AG09309 (cell line): ENCODE data around the gene THUMPD2.

Experiments
- DNase-seq: peaks from one replicate; pipeline ENCODE4 v3.0.0-alpha.2; 2010; ENCODE audit warnings: low read depth
- H3K4me3 ChIP-seq: 2 replicates; pipeline ENCODE4 v1.5.1; 2011; ENCODE audit warnings: mild to moderate bottlenecking, low read depth, low read length, moderate library complexity; ENCODE audit not compliant: control insufficient read depth
- CTCF ChIP-seq: IDR thresholded peaks from 2 replicates; pipeline ENCODE4 v1.5.1; 2011; ENCODE audit warnings: mild to moderate bottlenecking, low read depth, low read length, inconsistent platforms; ENCODE audit not compliant: insufficient read depth, control insufficient read depth; ENCODE audit errors: missing control alignments

Gene THUMPD2

GRCh38 chr2:39762448-39762847, 16.6 kb downstream of the THUMPD2 start:
- DNase-seq = no peak
- H3K4me3 ChIP-seq = no peak overlapping the region
- no peak for TF ChIP-seq CTCF

- no peak for DNase-seq
- H3K4me3 ChIP-seq = no peak overlapping the region
- TF ChIP-seq CTCF = no peak
Measured at GRCh38 chr2:39757156-39757555, 21.9 kb downstream of the THUMPD2 start.

- H3K4me3 ChIP-seq = no peak overlapping the region
- no peak for TF ChIP-seq CTCF
- DNase-seq = no peak
Measured at GRCh38 chr2:39755466-39755865, 23.6 kb downstream of the THUMPD2 start.

GRCh38 chr2:39743269-39743776, 35.7 kb downstream of the THUMPD2 start:
- no peak overlapping the region for H3K4me3 ChIP-seq
- TF ChIP-seq CTCF = no peak
- DNase-seq = no peak

- no peak for TF ChIP-seq CTCF
- no peak overlapping the region for H3K4me3 ChIP-seq
- DNase-seq = no peak
Measured at GRCh38 chr2:39741871-39742270, 37.2 kb downstream of the THUMPD2 start.

- TF ChIP-seq CTCF = no peak
- H3K4me3 ChIP-seq = no peak overlapping the region
- no peak for DNase-seq
Measured at GRCh38 chr2:39739386-39739785, 39.7 kb downstream of the THUMPD2 start.

- no peak for DNase-seq
- no peak for TF ChIP-seq CTCF
- no peak overlapping the region for H3K4me3 ChIP-seq
Measured at GRCh38 chr2:39738936-39739335, 40.1 kb downstream of the THUMPD2 start.
